SU-DHL-6 (cell line): ENCODE data around the gene TBC1D5.
"Not testable (repeated sequence)": the region's sequence is repeated elsewhere in the genome, so short reads cannot be mapped to it uniquely, and the experiment has no call there.

Experiments
- H2AFZ ChIP-seq: fragments of 200-600 bp; sonication (generic); 2 replicates; pipeline ENCODE4 v1.6.1; 2014; ENCODE audit warnings: low read depth, mild to moderate bottlenecking, moderate library complexity, mixed read lengths, antibody characterized with exemption, low read length; ENCODE audit not compliant: severe bottlenecking
- H3F3A ChIP-seq: fragments of 200-600 bp; shearing (Covaris generic); 2 replicates; pipeline ENCODE4 v1.6.0; 2016; ENCODE audit warnings: antibody characterized with exemption, mild to moderate bottlenecking; ENCODE audit not compliant: insufficient read depth
- H3K27ac ChIP-seq: fragments of 200-600 bp; sonication (generic); 2 replicates; pipeline ENCODE4 v1.5.1; 2016; ENCODE audit warnings: low read depth, mild to moderate bottlenecking, low read length, moderate library complexity, mixed read lengths
- H3K27me3 ChIP-seq: fragments of 200-600 bp; sonication (generic), shearing (Covaris generic); 2 replicates; pipeline ENCODE4 v1.6.0; 2014; ENCODE audit warnings: mild to moderate bottlenecking, low read length
- H3K36me3 ChIP-seq: fragments of 200-600 bp; sonication (generic); 2 replicates; pipeline ENCODE4 v1.6.1; 2014; ENCODE audit warnings: mild to moderate bottlenecking, low read length, mixed read lengths
- H3K4me2 ChIP-seq: fragments of 300-600, 200-600 bp; shearing (Covaris generic), sonication (generic); 2 replicates; pipeline ENCODE4 v1.6.0; 2014; ENCODE audit warnings: low read length, low read depth, mild to moderate bottlenecking; ENCODE audit not compliant: poor library complexity, severe bottlenecking
- H3K4me3 ChIP-seq: fragments of 200-600 bp; sonication (generic); 2 replicates; pipeline ENCODE4 v1.5.1; 2014; ENCODE audit warnings: antibody characterized with exemption, low read length, mild to moderate bottlenecking, mixed read lengths; ENCODE audit not compliant: insufficient read depth, poor library complexity, severe bottlenecking
- H3K79me2 ChIP-seq: fragments of 200-600 bp; sonication (generic); 2 replicates; pipeline ENCODE4 v1.6.1; 2014; ENCODE audit warnings: mild to moderate bottlenecking, low read length, moderate library complexity; ENCODE audit not compliant: insufficient read depth
- H3K9ac ChIP-seq: fragments of 200-600 bp; sonication (generic); 2 replicates; pipeline ENCODE4 v1.7.0; 2014; ENCODE audit warnings: mild to moderate bottlenecking, low read length
- H3K9me2 ChIP-seq: fragments of 200-600 bp; sonication (generic); replicated peaks from 2 replicates; pipeline ENCODE4 v1.6.1; 2014; ENCODE audit warnings: low read length; ENCODE audit not compliant: insufficient read depth
- H3K9me3 ChIP-seq: fragments of 200-600 bp; sonication (generic); 2 replicates; pipeline ENCODE4 v1.6.1; 2014; ENCODE audit warnings: low read length, mixed read lengths; ENCODE audit not compliant: insufficient read depth
- H4K20me1 ChIP-seq: fragments of 200-600 bp; sonication (generic); 2 replicates; pipeline ENCODE4 v1.6.1; 2014; ENCODE audit warnings: low read depth, mild to moderate bottlenecking, antibody characterized with exemption, low read length, moderate library complexity, mixed read lengths
- EZH2phosphoT487 ChIP-seq: fragments of 200-600 bp; sonication (generic), shearing (Covaris generic); conservative IDR thresholded peaks from 2 replicates; pipeline ENCODE4 v1.6.1; 2018; ENCODE audit warnings: mild to moderate bottlenecking, antibody characterized with exemption, low read length, moderate library complexity, mixed read lengths
- TF ChIP-seq, protein P1 (sequence below): fragments of 200-600 bp; sonication (generic); IDR thresholded peaks from one replicate; pipeline ENCODE4 v1.5.1; 2017; ENCODE audit warnings: antibody characterized with exemption, mild to moderate bottlenecking, low read length, moderate library complexity; ENCODE audit not compliant: insufficient read depth, poor library complexity, severe bottlenecking

The TBC1D5 gene

DNA sequence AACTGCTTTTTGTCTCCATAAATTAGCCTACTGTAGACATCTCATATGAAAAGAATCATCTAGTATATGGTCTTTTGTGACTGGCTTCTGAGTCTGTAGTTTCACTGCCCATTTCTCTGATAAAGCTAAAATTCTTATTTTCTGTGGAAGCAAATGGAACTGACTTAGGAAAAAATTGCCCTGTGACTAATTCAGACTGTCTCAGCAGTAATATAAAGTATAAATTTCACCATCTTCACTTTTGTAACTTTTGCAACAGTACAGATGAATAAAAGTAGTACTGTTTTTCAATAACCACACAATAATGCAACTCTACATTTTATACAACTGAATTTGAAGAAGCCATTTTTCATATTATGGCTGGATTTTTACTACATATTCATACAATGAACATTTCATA lies 104.1 kb downstream of the TBC1D5 start:
- Histone ChIP-seq H3F3A (no peaks in the 10 kb centered on the region), H3K27me3 (no peaks in the 10 kb centered on the region), H3K4me3 (no peak overlapping the region), H3K9me3 (no peaks in the 10 kb centered on the region), H3K9ac (no peak overlapping the region), H3K36me3 (no peaks in the 10 kb centered on the region), H3K4me2 (no peak overlapping the region), H3K79me2 (peaks cover 11% of the 10 kb centered on the region; the same call in 1 of the 2 replicates), H4K20me1 (no peaks in the 10 kb centered on the region; the same call in 1 of the 2 replicates), H3K9me2 (no peaks in the 10 kb centered on the region), H2AFZ (no peak overlapping the region), H3K27ac (no peak overlapping the region)
- TF ChIP-seq, protein P1, sequence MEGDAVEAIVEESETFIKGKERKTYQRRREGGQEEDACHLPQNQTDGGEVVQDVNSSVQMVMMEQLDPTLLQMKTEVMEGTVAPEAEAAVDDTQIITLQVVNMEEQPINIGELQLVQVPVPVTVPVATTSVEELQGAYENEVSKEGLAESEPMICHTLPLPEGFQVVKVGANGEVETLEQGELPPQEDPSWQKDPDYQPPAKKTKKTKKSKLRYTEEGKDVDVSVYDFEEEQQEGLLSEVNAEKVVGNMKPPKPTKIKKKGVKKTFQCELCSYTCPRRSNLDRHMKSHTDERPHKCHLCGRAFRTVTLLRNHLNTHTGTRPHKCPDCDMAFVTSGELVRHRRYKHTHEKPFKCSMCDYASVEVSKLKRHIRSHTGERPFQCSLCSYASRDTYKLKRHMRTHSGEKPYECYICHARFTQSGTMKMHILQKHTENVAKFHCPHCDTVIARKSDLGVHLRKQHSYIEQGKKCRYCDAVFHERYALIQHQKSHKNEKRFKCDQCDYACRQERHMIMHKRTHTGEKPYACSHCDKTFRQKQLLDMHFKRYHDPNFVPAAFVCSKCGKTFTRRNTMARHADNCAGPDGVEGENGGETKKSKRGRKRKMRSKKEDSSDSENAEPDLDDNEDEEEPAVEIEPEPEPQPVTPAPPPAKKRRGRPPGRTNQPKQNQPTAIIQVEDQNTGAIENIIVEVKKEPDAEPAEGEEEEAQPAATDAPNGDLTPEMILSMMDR, result no peak
- no peak for TF ChIP-seq EZH2phosphoT487

DNA sequence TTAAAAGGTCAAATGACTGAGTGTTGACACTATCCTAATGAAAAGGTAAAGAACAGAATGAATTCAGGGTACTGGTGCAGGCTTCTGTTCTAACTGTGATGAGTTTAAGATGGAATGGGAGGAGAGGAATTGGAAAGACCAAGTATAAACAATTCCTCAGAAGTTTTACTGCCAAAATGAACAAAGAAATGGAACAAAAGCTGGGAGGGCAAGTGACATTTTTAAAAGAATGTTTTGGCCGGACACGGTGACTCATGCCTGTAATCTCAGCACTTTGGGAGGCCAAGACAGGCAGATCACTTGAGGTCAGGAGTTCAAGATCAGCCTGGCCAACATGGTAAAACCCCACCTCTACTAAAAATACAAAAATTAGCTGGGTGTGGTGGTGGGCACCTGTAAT lies 106.8 kb downstream of the TBC1D5 start:
- H3K9me2 ChIP-seq, H3K9me3 ChIP-seq, H3K36me3 ChIP-seq, H3K27ac ChIP-seq, H3K4me3 ChIP-seq, H3F3A ChIP-seq, H4K20me1 ChIP-seq, H2AFZ ChIP-seq, H3K4me2 ChIP-seq, H3K27me3 ChIP-seq, H3K9ac ChIP-seq: not testable (repeated sequence)
- H3K79me2 ChIP-seq, result peaks cover 12% of the 10 kb centered on the region; the same call in 1 of the 2 replicates

DNA sequence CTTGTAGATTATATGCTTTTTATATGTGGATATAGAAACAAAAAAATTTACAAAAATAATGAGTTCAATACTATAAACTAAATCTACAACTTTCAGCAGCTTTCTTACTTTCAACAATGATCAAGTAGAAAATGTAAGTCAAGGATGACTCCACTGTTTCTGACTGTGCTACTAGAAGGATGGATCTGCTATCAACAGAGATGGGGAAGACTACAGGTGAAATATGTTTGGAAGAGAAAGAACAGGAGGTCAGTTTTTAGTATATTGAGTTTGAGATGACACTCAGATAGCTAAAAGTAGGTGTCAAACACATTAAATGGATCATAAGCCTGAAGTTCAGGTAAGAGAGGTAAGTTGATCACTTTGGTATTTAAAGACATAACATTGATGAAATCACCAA lies 107.5 kb downstream of the TBC1D5 start:
- no peaks in the 10 kb centered on the region for H3K27me3 ChIP-seq
- no peak overlapping the region for H3K4me2 ChIP-seq
- peaks cover 12% of the 10 kb centered on the region; the same call in 1 of the 2 replicates for H3K79me2 ChIP-seq
- no peaks in the 10 kb centered on the region for H3K36me3 ChIP-seq
- H4K20me1 ChIP-seq, result no peaks in the 10 kb centered on the region
- no peak overlapping the region for H3K9ac ChIP-seq
- TF ChIP-seq, protein P1, result no peak
- no peak for TF ChIP-seq EZH2phosphoT487
- no peaks in the 10 kb centered on the region for H3K9me3 ChIP-seq
- H3K27ac ChIP-seq, result no peak overlapping the region
- no peaks in the 10 kb centered on the region for H3K9me2 ChIP-seq
- no peak overlapping the region for H2AFZ ChIP-seq
- no peak overlapping the region for H3K4me3 ChIP-seq
- no peaks in the 10 kb centered on the region for H3F3A ChIP-seq

DNA sequence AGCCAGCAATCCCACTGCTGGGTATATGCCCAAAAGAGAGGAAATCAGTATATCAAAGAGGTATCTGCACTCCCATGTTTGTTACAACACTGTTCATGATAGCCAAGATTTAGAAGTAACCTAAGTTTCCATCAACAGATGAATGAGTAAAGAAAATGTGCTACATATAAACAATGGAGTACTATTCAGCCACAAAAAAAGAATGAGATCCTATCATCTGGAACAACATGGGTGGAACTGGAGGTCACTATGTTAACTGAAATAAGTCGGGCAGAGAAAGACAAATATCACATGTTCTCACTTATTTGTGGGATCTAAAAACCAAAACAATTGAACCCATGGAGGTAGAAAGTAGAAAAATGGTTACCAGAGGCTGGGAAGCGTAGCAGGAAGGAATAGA lies 108.2 kb downstream of the TBC1D5 start:
- Histone ChIP-seq H3F3A (no peaks in the 10 kb centered on the region), H3K9me3 (no peaks in the 10 kb centered on the region), H3K4me3 (no peak overlapping the region), H3K27ac (no peak overlapping the region), H4K20me1 (no peaks in the 10 kb centered on the region), H3K79me2 (peaks cover 9% of the 10 kb centered on the region; the same call in 1 of the 2 replicates), H3K36me3 (no peaks in the 10 kb centered on the region), H2AFZ (no peak overlapping the region), H3K27me3 (no peaks in the 10 kb centered on the region), H3K9me2 (no peaks in the 10 kb centered on the region), H3K4me2 (no peak overlapping the region), H3K9ac (no peak overlapping the region)
- no peak for TF ChIP-seq EZH2phosphoT487
- TF ChIP-seq, protein P1, result no peak
